HCT116 (cell line): Measurements from ENCODE around the gene CGN. TPM values are rescaled to one million over a fixed set of nuclear protein-coding genes. Genes with fewer than 3 reads are reported as not detected.

Source experiments
- CBX3 ChIP-seq: IDR thresholded peaks from 2 replicates; pipeline ENCODE4 v1.6.1; 2012; ENCODE audit warnings: low read depth
- CEBPB ChIP-seq: IDR thresholded peaks from 2 replicates; pipeline ENCODE4 v1.6.1; 2012; ENCODE audit warnings: low read depth
- EGR1 ChIP-seq: IDR thresholded peaks from 2 replicates; pipeline ENCODE4 v1.6.1; 2012; ENCODE audit warnings: low read depth
- ELF1 ChIP-seq: IDR thresholded peaks from 2 replicates; pipeline ENCODE4 v1.6.1; 2012; ENCODE audit warnings: low read depth, borderline replicate concordance
- EZH2 ChIP-seq: fragments of 200-600 bp; sonication (generic); IDR thresholded peaks from 2 replicates; pipeline ENCODE4 v1.6.1; 2017; ENCODE audit warnings: antibody characterized with exemption, mixed run types
- POLR2A ChIP-seq: IDR thresholded peaks from 2 replicates; pipeline ENCODE4 v1.7.0; 2011; ENCODE audit warnings: borderline replicate concordance; ENCODE audit not compliant: insufficient read depth, insufficient read length; ENCODE audit errors: extremely low read depth
- POLR2AphosphoS5 ChIP-seq: IDR thresholded peaks from 2 replicates; pipeline ENCODE4 v1.6.1; 2011; ENCODE audit warnings: mild to moderate bottlenecking, low read depth, low read length, moderate library complexity
- RAD21 ChIP-seq: IDR thresholded peaks from 2 replicates; pipeline ENCODE4 v1.6.1; 2012; ENCODE audit warnings: low read depth, mild to moderate bottlenecking
- SIN3A ChIP-seq: IDR thresholded peaks from 2 replicates; pipeline ENCODE4 v1.6.1; 2012; ENCODE audit warnings: low read depth
- SRF ChIP-seq: IDR thresholded peaks from 2 replicates; pipeline ENCODE4 v1.6.1; 2012; ENCODE audit warnings: low read depth
- TCF7L2 ChIP-seq: IDR thresholded peaks from 2 replicates; pipeline ENCODE4 v1.7.0; 2011; ENCODE audit warnings: borderline replicate concordance, inconsistent platforms; ENCODE audit not compliant: insufficient read depth, insufficient read length; ENCODE audit errors: extremely low read depth
- YY1 ChIP-seq: IDR thresholded peaks from 2 replicates; pipeline ENCODE4 v1.6.1; 2011; ENCODE audit warnings: low read length, low read depth, moderate library complexity, mild to moderate bottlenecking; ENCODE audit not compliant: insufficient replicate concordance; ENCODE audit errors: extremely low read depth
- ZFX ChIP-seq: fragments of 450-650 bp; IDR thresholded peaks from 2 replicates; pipeline ENCODE4 v1.6.1; 2017
- ZNF274 ChIP-seq: fragments of 200-500 bp; sonication (Bioruptor generic); IDR thresholded peaks from 2 replicates; pipeline ENCODE4 v1.6.1; 2014; ENCODE audit warnings: mild to moderate bottlenecking, low read depth, low read length, inconsistent platforms
- total RNA-seq: library from RNA; stranded (reverse); gene quantifications from one replicate; pipeline ENCODE4 v1.2.1, GENCODE V29; 2021; ENCODE audit not compliant: unreplicated experiment
- TF ChIP-seq, protein P1 (sequence below): IDR thresholded peaks from 2 replicates; pipeline ENCODE4 v1.6.1; 2011; ENCODE audit warnings: mild to moderate bottlenecking, low read length, moderate library complexity; ENCODE audit not compliant: insufficient replicate concordance; ENCODE audit errors: extremely low read depth
- TF ChIP-seq, protein P2 (sequence below): IDR thresholded peaks from 2 replicates; pipeline ENCODE4 v1.6.1; 2012

The CGN gene
- total RNA-seq, 1 experiment from 2014 or later, result 19.7 TPM

DNA sequence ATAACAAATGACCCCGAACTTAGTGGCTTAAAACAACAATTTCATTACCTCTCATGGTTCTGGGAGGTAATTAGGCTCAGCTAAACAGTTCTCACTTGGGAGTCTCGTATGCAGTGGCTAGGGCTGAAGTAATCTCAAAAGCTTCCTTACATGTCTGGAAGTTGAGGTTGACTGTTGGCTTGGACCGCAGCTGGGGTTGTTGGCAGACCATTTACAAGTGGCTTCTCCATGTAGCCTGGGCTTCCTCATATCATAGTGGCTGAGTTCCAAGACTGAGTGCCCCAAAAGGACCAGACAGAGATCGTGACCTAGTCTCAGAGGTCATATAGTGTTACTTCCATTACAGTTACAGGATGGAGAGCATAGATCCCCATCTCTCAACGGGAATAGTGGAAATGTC, 49.5 kb upstream of the CGN start (continued):
- TF ChIP-seq, protein P1, sequence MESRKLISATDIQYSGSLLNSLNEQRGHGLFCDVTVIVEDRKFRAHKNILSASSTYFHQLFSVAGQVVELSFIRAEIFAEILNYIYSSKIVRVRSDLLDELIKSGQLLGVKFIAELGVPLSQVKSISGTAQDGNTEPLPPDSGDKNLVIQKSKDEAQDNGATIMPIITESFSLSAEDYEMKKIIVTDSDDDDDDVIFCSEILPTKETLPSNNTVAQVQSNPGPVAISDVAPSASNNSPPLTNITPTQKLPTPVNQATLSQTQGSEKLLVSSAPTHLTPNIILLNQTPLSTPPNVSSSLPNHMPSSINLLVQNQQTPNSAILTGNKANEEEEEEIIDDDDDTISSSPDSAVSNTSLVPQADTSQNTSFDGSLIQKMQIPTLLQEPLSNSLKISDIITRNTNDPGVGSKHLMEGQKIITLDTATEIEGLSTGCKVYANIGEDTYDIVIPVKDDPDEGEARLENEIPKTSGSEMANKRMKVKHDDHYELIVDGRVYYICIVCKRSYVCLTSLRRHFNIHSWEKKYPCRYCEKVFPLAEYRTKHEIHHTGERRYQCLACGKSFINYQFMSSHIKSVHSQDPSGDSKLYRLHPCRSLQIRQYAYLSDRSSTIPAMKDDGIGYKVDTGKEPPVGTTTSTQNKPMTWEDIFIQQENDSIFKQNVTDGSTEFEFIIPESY, result no peak
- TF ChIP-seq, protein P2, sequence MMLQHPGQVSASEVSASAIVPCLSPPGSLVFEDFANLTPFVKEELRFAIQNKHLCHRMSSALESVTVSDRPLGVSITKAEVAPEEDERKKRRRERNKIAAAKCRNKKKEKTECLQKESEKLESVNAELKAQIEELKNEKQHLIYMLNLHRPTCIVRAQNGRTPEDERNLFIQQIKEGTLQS, result no peak
- no peak for TF ChIP-seq ZNF274
- TF ChIP-seq TCF7L2, result no peak
- no peak for TF ChIP-seq ZFX
- TF ChIP-seq CBX3, result no peak
- no peak for TF ChIP-seq SRF
- no peak for TF ChIP-seq EZH2
- no peak for TF ChIP-seq ELF1
- no peak for TF ChIP-seq POLR2AphosphoS5
- TF ChIP-seq SIN3A, result no peak
- no peak for TF ChIP-seq RAD21
- no peak for TF ChIP-seq POLR2A
- no peak for TF ChIP-seq YY1
- no peak for TF ChIP-seq EGR1
- no peak for TF ChIP-seq CEBPB
- TF ChIP-seq, all 23 proteins: peak for 0
